ENCODE data around the gene ZNF628.

GRCh38 chr19:55453511-55454260 is 22.7 kb upstream of the ZNF628 start:
- TF ChIP-seq POLR2AphosphoS5 (IDR thresholded peaks at IDR 0.05; ENCODE audit: low read depth, low read length): no peak
- TF ChIP-seq POLR2A (IDR thresholded peaks at IDR 0.05; ENCODE audit: low read depth, low read length): no peak
- TF ChIP-seq SPI1 (IDR thresholded peaks at IDR 0.05; ENCODE audit: low read depth, low read length): no peak
- no peak for TF ChIP-seq PAX5 (IDR thresholded peaks at IDR 0.05; ENCODE audit: insufficient read depth, low read length, severe bottlenecking)
- no peak for TF ChIP-seq TAF1 (IDR thresholded peaks at IDR 0.05; ENCODE audit: low read depth, low read length)

All from GM12891 (cell line).